ENCODE measurements around the gene PIK3AP1. TPM values are rescaled to one million over a fixed set of nuclear protein-coding genes. Genes with fewer than 3 reads are reported as not detected.
A peak's percentile ranks its signal among the peaks of the same experiment; 100 is the strongest.

The PIK3AP1 gene, protein sequence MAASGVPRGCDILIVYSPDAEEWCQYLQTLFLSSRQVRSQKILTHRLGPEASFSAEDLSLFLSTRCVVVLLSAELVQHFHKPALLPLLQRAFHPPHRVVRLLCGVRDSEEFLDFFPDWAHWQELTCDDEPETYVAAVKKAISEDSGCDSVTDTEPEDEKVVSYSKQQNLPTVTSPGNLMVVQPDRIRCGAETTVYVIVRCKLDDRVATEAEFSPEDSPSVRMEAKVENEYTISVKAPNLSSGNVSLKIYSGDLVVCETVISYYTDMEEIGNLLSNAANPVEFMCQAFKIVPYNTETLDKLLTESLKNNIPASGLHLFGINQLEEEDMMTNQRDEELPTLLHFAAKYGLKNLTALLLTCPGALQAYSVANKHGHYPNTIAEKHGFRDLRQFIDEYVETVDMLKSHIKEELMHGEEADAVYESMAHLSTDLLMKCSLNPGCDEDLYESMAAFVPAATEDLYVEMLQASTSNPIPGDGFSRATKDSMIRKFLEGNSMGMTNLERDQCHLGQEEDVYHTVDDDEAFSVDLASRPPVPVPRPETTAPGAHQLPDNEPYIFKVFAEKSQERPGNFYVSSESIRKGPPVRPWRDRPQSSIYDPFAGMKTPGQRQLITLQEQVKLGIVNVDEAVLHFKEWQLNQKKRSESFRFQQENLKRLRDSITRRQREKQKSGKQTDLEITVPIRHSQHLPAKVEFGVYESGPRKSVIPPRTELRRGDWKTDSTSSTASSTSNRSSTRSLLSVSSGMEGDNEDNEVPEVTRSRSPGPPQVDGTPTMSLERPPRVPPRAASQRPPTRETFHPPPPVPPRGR
- 0.04 and 0.06 TPM in 2 replicates for polyA plus RNA-seq (2011; rRNA removed)
- not detected in 2 replicates for polyA minus RNA-seq (2011; rRNA and poly(A)+ RNA removed)

DNA sequence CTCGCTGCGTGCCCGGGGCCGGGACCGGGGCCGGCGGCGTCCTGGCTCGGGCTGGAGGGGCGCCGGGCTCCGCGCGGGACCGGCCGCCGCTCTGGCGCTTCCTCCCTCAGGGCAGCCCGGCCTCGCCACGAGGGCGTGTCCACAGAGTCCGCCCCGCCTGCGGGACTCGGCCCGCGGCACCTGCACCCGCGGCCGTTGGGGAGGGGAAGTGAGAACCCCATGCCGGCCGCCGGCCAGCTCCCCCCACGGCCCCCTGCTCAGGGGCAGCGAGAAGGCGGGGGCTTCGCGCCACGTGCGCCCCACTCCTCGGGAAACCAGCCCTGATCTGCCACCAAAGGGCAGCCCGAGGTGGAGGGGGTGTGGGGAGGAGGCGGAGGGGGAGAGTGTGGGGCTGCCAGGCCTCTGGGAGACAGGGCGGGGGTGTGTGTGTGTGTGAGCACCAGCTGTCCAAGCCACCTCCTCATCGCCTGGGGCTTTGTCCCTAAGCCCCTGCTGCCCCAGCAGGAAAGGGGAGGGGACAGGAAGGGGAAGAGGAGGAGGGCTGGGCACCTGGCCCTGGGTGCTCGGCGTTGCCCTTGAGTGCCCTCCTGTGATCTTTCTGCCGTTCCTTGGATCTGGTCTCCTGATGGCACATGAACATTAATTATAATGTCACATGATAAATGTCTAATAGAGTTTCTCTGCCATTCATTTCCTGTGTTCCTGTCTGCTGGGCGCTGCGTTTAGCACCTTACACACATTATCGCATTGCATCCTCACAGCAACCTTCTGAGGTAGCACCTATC lies at the start of gene PIK3AP1:
Gene PIK3AP1 (minus strand): TSS at position 93 of the 785 bp plus-strand sequence. CDS start 120 bp downstream, outside the sequence.
- TF ChIP-seq, protein P1, sequence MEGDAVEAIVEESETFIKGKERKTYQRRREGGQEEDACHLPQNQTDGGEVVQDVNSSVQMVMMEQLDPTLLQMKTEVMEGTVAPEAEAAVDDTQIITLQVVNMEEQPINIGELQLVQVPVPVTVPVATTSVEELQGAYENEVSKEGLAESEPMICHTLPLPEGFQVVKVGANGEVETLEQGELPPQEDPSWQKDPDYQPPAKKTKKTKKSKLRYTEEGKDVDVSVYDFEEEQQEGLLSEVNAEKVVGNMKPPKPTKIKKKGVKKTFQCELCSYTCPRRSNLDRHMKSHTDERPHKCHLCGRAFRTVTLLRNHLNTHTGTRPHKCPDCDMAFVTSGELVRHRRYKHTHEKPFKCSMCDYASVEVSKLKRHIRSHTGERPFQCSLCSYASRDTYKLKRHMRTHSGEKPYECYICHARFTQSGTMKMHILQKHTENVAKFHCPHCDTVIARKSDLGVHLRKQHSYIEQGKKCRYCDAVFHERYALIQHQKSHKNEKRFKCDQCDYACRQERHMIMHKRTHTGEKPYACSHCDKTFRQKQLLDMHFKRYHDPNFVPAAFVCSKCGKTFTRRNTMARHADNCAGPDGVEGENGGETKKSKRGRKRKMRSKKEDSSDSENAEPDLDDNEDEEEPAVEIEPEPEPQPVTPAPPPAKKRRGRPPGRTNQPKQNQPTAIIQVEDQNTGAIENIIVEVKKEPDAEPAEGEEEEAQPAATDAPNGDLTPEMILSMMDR (IDR thresholded peaks at IDR 0.05; ENCODE audit: insufficient read depth, low read depth, low read length) = no peak
- POLR2A ChIA-PET = no interaction called here
- DNase-seq (ENCODE audit: low read depth) = no peak
- CTCF ChIA-PET = interaction anchor here (0.6 kb wide), 1 partner anchor 1347 kb away, joined by 3 read pairs; no protein-coding TSS in a partner anchor
- H3K36me3 ChIP-seq (ENCODE audit: control insufficient read depth, insufficient read depth, low read length) = no peaks in the 10 kb centered on the region
- H3K27me3 ChIP-seq (ENCODE audit: control insufficient read depth, insufficient read depth, low read length) = peaks cover 10% of the 10 kb centered on the region
- H3K4me3 ChIP-seq (ENCODE audit: low read depth, low read length) = peak within 1 kb of the TSS; percentile 32

DNA sequence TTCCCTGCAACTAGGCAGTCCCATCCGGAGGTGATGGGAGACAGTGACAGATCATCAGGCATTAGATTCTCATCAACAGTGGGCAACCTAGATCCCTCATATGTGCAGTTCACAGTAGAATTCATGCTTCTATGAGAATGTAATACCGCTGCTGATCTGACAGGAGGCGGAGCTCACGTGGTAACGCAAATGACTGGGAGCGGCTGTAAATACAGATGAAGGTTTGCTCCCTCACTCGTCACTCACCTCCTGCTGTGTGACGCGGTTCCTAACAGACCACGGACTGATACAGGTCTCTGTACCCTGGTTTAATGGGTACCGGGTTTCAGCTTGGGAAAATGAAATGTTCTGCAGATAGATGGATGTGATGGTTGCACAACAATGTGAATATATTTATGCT lies 47.8 kb upstream of the PIK3AP1 start:
- CTCF ChIA-PET = interaction anchor here (1.2 to 2.2 kb wide), 2 partner anchors 61 to 304 kb away, joined by 3 to 6 read pairs; no protein-coding TSS in a partner anchor
- no peak for DNase-seq (ENCODE audit: low read depth)
- POLR2A ChIA-PET = no interaction called here
- Histone ChIP-seq H3K36me3 (ENCODE audit: control insufficient read depth, insufficient read depth, low read length) (no peaks in the 10 kb centered on the region), H3K27me3 (ENCODE audit: control insufficient read depth, insufficient read depth, low read length) (peaks cover 1% of the 10 kb centered on the region; the same call in 1 of the 2 replicates), H3K4me3 (ENCODE audit: low read depth, low read length) (no peak overlapping the region)
- TF ChIP-seq, protein P1 (IDR thresholded peaks at IDR 0.05; ENCODE audit: insufficient read depth, low read depth, low read length) = no peak

GRCh38 chr10:96767611-96768010 lies 47.3 kb upstream of the PIK3AP1 start:
- TF ChIP-seq, protein P1 (IDR thresholded peaks at IDR 0.05; ENCODE audit: insufficient read depth, low read depth, low read length) = no peak
- Histone ChIP-seq H3K36me3 (ENCODE audit: control insufficient read depth, insufficient read depth, low read length) (no peaks in the 10 kb centered on the region), H3K27me3 (ENCODE audit: control insufficient read depth, insufficient read depth, low read length) (peaks cover 1% of the 10 kb centered on the region; the same call in 1 of the 2 replicates), H3K4me3 (ENCODE audit: low read depth, low read length) (no peak overlapping the region)
- no peak for DNase-seq (ENCODE audit: low read depth)
- CTCF ChIA-PET = interaction anchor here (2.2 kb wide), 1 partner anchor 62 kb away, joined by 6 read pairs; no protein-coding TSS in a partner anchor
- POLR2A ChIA-PET = no interaction called here

DNA sequence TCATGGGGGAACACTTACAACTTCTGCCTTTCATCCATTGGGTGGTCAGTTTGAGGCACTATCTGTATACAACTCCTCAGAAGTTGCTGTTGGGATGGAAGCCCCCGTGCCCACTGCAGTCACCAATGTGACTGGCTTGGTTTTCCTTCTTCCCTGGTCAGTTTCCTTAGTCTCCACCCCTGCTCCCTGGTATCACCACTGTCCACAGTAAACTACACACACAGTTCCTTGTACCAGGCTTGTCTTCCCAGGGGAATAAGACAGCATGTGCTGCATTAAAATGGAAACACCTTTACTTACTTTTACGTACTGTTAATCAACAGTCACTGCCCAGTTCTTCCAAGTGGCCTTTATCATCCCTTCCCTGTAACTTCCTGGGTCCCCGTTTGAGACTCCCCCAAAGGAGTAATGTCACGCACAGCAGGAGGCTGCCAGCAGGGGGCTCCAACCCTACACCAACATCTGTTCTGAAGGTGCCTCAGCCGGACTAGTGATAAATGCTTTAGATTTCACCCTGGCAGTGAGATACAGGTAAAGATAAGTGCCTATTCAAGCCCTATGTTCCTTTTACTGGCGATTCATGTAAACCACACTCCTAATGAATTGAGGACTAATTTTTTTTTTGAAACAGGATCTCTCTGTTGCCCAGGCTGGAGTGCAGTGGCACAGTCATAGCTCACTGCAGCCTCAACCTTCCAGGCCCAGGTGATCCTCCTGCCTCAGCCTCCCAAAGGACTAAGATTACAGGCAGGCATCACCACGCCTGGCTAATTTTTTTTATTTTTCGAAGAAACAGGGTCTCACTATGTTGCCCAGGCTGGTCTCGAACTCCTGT lies 45.3 kb upstream of the PIK3AP1 start:
- Histone ChIP-seq H3K27me3 (ENCODE audit: control insufficient read depth, insufficient read depth, low read length) (peaks cover 1% of the 10 kb centered on the region; the same call in 1 of the 2 replicates), H3K4me3 (ENCODE audit: low read depth, low read length) (no peak overlapping the region), H3K36me3 (ENCODE audit: control insufficient read depth, insufficient read depth, low read length) (no peaks in the 10 kb centered on the region)
- ChIA-PET CTCF (interaction anchor here (0.8 to 1.6 kb wide), 5 partner anchors 9 to 75 kb away, joined by 3 to 7 read pairs (median 4); no protein-coding TSS in a partner anchor), POLR2A (no interaction called here)
- no peak for DNase-seq (ENCODE audit: low read depth)
- TF ChIP-seq, protein P1 (IDR thresholded peaks at IDR 0.05; ENCODE audit: insufficient read depth, low read depth, low read length) = peak; percentile 91
